Cardiac fibroblast (primary cell): ENCODE data around the gene GP9.

Experiments used
- DNase-seq, 2 donors: peaks; one replicate each; pipeline versions ENCODE4 v3.0.0 to v3.0.0-alpha.2; 2010; ENCODE audit warnings: low read depth in 2 of 2
- H3K4me3 ChIP-seq, 2 donors: replicated peaks in 1 of 2; 1 replicate in 1 of 2; 2 replicates in 1 of 2; pipeline ENCODE4 v1.5.1; 2011; ENCODE audit warnings: low read depth in 2 of 2, low read length in 2 of 2, mild to moderate bottlenecking in 2 of 2, moderate library complexity in 1 of 2
- TF ChIP-seq, protein P1 (sequence below): IDR thresholded peaks from one replicate; pipeline ENCODE4 v1.5.1; 2011; ENCODE audit warnings: low read depth, mild to moderate bottlenecking, low read length, inconsistent platforms

The GP9 gene

GRCh38 chr3:129060276-129061022 lies at the start of gene GP9:
Gene GP9, plus strand, starts transcription at chr3:129060779. Its CDS starts 961 bp downstream, at chr3:129061740.
- H3K4me3 ChIP-seq: no peak within 1 kb of the TSS
- no peak for DNase-seq
- TF ChIP-seq, protein P1, sequence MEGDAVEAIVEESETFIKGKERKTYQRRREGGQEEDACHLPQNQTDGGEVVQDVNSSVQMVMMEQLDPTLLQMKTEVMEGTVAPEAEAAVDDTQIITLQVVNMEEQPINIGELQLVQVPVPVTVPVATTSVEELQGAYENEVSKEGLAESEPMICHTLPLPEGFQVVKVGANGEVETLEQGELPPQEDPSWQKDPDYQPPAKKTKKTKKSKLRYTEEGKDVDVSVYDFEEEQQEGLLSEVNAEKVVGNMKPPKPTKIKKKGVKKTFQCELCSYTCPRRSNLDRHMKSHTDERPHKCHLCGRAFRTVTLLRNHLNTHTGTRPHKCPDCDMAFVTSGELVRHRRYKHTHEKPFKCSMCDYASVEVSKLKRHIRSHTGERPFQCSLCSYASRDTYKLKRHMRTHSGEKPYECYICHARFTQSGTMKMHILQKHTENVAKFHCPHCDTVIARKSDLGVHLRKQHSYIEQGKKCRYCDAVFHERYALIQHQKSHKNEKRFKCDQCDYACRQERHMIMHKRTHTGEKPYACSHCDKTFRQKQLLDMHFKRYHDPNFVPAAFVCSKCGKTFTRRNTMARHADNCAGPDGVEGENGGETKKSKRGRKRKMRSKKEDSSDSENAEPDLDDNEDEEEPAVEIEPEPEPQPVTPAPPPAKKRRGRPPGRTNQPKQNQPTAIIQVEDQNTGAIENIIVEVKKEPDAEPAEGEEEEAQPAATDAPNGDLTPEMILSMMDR: no peak

DNA sequence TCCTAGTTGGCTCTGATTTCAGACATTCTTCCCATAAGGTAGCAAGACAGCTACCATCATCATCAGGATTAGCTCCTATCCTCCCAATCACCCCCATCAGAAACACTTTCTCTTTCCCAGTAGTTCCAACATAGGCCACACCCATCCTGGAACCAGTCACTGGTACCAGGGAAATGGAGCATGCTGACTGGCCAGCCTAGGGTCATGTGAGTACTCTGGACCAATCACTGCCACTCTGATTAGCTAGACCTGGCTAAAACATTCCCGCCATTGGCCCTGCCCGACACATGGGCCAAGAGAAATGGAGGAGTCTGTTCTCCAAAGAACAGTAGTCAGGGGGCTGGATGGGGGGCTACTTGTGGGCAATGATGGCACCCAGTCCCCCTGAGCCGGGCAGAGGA lies 47.1 kb upstream of the GP9 start:
- TF ChIP-seq, protein P1: no peak
- no peak for DNase-seq

DNA sequence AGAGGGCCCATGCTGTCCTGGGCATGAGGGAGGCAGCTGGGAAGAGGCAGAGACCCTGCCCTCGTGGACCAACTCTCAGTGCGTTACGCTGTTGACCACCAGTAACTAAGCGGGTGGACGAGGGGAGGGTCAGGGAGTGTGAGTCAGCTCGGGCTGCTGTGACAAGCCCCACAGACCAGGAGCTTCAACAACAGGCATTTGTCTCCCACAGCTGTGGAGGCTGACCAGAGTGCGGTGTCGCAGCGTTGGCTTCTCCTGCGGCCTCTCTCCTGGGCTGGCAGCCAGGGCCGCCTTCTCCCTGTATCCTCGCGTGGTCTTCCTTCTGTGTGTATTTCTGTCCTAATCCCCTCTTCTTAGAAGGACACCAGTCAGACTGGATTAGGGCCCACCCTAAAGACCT lies 46.4 kb upstream of the GP9 start:
- DNase-seq: no peak
- TF ChIP-seq, protein P1: no peak
- no peak overlapping the region for H3K4me3 ChIP-seq

More for the DNA sequence above, 47.1 kb upstream of the GP9 start:
- no peak overlapping the region for H3K4me3 ChIP-seq

GRCh38 chr3:129014793-129015345 lies 45.7 kb upstream of the GP9 start:
- DNase-seq: no peak
- no peak overlapping the region for H3K4me3 ChIP-seq
- TF ChIP-seq, protein P1: no peak

- TF ChIP-seq, protein P1: no peak
- no peak overlapping the region for H3K4me3 ChIP-seq
- peak in 1 of 2 donors; percentile 27 for DNase-seq
Measured at GRCh38 chr3:129015388-129016105, 45.0 kb upstream of the GP9 start.

DNA sequence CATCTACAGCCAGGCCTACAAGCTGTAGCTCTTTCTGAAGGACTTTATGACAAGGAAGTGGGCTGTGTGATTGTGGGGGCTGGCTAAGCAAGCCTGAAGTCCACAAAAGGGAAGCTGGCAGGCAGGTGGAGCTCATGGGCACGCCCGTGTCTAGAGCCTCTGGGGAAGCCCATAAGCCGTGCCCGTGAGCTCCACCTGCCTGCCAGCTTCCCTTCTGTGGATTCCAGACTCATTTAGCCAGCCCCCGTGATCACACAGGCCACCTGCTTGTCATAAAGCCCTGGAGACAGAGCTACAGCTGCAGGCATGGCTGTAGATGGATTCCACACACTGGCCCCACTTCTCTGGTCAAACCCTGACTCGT lies 44.2 kb upstream of the GP9 start:
- DNase-seq: no peak
- TF ChIP-seq, protein P1: no peak
- H3K4me3 ChIP-seq: no peak overlapping the region
